ENCODE measurements around the gene CELF1.

DNA sequence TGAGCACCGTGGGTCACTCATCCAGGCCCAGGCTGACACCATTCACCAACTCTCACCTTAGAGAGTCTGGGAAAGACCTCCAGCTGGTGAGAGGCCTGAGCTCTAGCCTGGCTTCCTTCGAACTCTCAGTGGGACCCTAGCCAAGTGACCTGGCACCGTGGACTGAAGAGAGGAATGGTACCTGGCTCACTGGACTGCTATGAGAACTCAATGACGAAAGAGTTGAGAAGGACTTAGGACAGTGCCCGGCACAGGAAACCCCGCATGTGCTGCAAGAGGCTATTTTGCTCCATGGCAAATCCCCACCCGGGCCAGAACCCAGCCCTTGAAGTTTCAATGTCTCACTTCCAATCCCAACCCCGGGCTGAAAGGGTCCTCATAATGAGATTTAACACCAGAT, 103.4 kb downstream of the CELF1 start:
- TF ChIP-seq, protein P1, sequence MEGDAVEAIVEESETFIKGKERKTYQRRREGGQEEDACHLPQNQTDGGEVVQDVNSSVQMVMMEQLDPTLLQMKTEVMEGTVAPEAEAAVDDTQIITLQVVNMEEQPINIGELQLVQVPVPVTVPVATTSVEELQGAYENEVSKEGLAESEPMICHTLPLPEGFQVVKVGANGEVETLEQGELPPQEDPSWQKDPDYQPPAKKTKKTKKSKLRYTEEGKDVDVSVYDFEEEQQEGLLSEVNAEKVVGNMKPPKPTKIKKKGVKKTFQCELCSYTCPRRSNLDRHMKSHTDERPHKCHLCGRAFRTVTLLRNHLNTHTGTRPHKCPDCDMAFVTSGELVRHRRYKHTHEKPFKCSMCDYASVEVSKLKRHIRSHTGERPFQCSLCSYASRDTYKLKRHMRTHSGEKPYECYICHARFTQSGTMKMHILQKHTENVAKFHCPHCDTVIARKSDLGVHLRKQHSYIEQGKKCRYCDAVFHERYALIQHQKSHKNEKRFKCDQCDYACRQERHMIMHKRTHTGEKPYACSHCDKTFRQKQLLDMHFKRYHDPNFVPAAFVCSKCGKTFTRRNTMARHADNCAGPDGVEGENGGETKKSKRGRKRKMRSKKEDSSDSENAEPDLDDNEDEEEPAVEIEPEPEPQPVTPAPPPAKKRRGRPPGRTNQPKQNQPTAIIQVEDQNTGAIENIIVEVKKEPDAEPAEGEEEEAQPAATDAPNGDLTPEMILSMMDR (optimal IDR thresholded peaks at IDR 0.05 in 1 of 3, IDR thresholded peaks at IDR 0.05 in 1 of 3, conservative IDR thresholded peaks at IDR 0.05 in 1 of 3; ENCODE audit: extremely low read depth in 1 of 3, insufficient read depth in 2 of 3, low read length in 3 of 3) = no peak
- TF ChIP-seq EZH2 (IDR thresholded peaks at IDR 0.05; ENCODE audit: low read length) = no peak

Measured in keratinocyte (primary cell).